Smooth muscle cell of trachea (primary cell): Measurements from ENCODE around the gene SOX15. TPM values are rescaled to one million over a fixed set of nuclear protein-coding genes. Genes with fewer than 3 reads are reported as not detected.

Source experiments
- total RNA-seq: library from RNA; depleted of rRNA; stranded (reverse); fragments of >200 nt; gene quantifications from 2 replicates; pipeline ENCODE4 v1.2.1, GENCODE V29; 2014

The SOX15 gene
- 0.66 and 0.73 TPM in 2 replicates for total RNA-seq

DNA sequence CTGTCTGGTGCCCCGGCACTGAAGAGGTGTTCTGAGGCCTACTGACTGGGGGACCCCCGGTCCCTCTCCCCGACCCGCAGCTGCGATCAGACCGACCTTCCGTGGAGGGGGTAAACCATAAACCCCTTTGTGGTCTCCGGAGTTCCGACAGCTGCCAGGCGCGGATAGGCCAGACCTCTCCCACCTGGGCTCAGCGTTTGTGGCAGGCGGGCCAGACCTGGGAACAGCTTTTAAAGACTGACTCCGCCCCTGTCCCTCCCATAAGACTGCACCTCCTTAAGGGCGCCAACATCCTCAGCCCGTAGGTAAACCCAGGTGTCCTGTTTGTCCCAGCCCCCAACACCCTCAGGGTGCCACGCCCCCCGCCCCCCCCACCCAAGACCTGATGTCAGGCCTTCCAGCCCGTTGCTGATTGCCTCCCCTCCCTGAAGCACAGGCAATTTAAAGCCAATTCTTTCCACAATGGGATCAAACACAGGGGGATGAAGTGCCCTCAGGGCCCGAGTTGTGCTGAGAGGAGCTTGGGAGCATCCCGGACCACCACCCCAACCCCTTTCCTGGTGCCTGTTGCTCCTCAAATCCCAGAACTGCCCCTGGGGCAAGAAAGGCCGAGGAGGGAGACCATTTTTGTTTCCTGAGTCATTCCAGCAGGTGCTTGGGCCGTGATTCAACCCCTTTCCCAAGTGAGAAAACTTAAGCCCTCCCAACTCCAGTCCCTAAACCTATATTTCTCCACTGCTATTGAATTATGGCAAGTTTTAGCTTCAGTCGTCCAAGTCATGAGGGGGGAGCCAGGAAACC, at the start of gene SOX15:
SOX15 (minus strand) TSS at position 204 of the 801 bp plus-strand sequence. CDS start 418 bp downstream, outside the sequence.

DNA sequence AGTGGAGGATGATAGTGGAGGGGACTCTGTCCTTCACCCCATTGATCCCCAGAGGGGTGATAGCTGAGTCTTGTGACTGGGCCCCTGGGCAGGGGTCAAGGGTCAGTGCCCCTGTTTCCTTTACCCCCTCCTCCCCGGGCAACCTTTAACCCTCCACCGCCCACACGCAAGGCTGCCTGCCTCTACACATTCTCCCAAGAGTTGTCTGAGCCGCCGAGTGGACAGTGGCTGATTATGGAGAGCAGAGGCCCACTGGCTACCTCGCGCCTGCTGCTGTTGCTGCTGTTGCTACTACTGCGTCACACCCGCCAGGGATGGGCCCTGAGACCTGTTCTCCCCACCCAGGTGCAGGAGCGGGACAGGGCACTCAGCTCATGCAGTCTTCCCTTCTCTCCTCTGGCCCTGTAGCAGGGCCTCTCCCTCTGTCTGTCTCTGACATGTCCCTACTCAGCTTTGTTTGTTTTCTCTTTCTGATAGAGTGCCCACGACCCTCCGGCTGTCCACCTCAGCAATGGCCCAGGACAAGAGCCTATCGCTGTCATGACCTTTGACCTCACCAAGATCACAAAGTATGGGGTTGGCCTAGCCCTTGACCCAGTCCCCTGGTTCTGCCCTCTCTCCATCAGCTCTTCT, 40.2 kb upstream of the SOX15 start, which contains the start of gene SHBG:
SHBG (plus strand) TSS at position 197 of the 633 bp plus-strand sequence; CDS start at position 235, 38 bp downstream.

DNA sequence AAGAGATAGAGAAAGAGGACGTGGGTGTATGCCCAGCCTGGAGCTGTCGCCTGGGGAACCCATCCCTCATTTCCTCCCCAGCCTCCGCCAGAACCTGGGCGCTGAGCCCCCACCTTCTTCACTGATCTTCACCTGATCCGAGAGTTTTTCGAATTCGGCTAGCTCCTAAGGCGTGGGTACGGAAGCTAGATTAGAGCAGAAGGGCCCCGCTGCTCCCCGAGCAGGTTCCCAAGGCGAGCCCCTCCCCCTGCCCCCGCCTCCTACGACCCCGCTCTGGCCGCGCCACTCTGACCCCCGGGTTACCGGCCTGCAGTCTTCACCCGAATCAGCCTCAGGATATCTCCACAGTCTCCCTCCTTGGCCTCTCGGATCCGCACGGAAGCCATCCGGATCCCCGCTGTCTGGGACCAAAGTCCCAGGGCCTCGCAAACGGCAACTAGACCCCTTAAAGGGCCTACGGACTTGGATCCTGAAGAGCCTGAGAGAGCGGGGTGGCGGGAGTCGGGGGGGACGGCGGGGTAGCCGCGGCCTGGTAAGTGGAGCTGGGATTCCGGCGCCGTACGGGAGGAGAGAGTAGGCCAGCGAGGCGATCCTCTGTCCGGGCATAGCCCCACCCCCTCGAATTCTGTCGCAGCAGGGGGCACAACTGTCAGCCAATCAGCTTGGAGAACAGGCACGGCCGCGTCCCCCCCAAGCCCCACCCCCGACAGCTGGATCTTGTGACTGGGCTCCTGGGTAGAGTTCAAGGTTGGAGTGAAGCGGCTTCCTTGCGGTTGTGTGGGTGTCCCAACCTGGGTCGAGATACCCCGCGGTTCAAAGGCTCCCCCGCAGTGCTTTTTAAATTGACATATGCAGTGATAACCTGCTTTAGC, 37.6 kb upstream of the SOX15 start, which contains the start of gene SAT2:
SAT2 (minus strand) TSS at position 572 of the 872 bp plus-strand sequence; CDS start at position 386, 186 bp downstream.

DNA sequence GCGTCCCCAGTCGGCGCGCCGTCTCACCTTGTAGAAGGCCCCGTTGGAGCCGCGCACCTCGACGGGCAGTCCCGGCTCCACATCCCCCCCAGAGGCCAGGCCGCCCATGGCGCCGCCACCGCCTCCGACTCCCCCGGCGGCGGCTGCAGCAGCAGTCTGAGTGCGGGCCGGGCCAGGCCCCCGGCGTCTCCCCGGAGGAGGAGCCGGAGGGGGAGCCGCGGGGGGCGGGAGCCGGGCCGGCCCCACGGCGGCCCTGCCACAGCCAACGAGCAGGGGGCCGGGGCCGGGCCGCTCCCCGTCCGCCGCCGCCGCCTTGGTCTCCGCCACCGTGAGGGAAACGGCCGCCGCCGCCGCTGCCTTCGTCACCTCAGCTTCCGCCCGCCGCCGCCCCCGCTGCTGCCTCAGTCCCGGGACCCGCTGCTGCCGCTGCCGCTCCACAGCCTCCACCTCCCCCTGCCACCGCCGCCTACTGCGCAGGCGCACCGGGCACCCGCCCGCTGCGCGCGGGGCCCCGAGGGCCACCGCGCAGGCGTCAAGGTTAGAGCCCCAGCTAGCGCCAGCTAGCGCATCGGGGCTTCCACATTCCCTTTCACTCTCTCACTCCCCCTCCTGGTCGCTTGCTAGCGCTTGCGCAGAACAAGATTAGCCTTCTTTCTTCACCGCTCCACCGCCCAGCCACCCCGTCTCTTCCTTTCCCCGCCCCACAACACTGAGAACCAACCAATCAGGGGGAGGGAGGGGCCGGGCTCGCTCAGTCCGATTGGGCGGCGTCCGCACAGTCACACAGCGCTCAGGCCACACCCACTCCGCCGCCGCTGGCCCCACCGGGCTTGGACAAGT, 24.8 kb upstream of the SOX15 start, which contains the start of gene FXR2:
FXR2 (minus strand) TSS at position 473 of the 840 bp plus-strand sequence; CDS start at position 108, 365 bp downstream.

DNA sequence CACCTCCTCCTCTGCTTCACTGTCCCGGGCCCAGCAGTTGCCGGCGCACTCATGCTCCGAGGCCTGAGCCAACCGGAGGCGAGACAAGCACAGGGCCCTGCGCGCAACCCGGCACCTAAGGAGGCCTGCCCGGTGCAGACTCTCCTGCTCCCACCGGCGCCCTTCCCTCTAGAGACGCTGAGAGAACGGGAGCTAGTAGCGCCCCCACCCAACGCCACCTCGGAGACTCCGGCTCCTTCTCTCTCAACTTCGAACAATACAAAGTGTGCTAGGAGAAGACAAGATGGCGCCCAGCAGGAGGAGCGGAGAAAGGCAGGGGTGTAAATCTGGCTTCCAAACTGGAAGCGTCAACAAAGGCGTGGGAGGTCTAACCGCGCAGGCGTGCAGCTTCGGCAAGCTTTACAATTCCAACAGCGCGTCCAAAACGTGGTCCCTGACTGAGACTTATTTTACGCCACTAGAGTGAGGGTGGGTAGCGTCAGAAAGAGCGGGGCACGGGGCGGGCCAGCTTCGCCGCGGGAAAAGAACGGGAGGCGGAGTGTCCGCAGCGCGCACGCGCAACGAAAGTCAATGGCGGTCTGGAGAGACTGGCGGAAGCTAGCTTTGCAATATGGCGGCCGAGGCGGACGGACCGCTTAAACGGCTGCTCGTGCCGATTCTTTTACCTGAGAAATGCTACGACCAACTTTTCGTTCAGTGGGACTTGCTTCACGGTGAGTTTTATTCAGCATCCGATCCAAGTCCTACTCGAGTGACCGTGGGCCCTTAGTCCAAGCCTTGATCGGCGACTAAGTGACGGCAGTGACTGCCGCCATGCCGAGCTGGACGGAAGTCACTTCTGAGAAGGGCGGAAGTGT, 6.4 kb downstream of the SOX15 start, which contains the start of gene MPDU1:
MPDU1 (plus strand) TSS at position 600 of the 857 bp plus-strand sequence; CDS start at position 611, 11 bp downstream.

DNA sequence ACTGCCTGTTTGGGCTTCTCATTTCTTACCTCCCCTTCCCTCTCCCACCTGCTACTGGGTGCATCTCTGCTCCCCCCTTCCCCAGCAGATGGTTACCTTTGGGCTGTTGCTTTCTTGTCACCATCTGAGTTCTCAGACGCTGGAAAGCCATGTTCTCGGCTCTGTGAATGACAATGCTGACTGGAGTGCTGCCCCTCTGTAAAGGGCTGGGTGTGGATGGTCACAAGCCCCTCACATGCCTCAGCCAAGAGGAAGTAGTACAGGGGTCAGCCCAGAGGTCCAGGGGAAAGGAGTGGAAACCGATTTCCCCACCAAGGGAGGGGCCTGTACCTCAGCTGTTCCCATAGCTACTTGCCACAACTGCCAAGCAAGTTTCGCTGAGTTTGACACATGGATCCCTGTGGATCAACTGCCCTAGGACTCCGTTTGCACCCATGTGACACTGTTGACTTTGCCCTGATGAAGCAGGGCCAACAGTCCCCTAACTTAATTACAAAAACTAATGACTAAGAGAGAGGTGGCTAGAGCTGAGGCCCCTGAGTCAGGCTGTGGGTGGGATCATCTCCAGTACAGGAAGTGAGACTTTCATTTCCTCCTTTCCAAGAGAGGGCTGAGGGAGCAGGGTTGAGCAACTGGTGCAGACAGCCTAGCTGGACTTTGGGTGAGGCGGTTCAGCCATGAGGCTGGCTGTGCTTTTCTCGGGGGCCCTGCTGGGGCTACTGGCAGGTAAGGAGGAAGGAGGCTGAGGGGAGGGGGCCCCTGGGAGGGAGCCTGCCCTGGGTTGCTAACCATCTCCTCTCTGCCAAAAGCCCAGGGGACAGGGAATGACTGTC, 10.7 kb downstream of the SOX15 start, which contains the start of gene CD68:
CD68 (plus strand) TSS at position 638 of the 833 bp plus-strand sequence; CDS start at position 678, 40 bp downstream.

DNA sequence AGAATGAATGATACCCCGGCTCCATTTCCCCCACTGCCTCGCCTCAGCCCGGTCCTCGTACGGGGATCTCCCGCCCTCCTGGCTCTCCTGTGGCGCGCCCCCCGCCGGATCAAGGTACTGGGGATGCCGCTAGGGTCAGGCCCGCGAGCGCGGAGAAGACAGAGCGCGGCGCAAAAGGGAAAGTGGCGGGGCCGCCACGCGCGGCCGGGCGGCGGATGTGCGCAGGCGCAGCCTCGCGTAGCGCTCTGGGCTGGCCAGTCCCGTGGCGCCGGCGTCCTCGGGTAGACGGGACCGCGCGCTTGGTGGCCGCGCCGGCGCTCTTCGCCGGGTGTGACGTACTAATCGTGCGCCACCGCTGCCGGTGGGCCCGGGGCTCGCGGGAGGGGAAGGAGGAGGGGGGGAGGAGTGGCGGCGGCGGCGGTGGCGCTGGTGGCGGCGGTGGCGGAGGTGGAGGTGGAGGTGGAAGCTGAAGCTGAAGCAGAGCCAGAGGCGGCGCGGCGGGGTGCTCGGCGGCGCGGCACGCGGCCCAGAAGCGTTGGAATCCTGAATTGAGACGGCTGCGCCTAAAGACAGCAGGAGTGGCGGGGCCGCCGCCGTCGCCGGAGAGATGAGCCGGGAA, 28.2 kb downstream of the SOX15 start, which contains the start of gene SENP3:
SENP3 (plus strand) TSS at position 331 of the 619 bp plus-strand sequence. CDS start 1,158 bp downstream, outside the sequence.

DNA sequence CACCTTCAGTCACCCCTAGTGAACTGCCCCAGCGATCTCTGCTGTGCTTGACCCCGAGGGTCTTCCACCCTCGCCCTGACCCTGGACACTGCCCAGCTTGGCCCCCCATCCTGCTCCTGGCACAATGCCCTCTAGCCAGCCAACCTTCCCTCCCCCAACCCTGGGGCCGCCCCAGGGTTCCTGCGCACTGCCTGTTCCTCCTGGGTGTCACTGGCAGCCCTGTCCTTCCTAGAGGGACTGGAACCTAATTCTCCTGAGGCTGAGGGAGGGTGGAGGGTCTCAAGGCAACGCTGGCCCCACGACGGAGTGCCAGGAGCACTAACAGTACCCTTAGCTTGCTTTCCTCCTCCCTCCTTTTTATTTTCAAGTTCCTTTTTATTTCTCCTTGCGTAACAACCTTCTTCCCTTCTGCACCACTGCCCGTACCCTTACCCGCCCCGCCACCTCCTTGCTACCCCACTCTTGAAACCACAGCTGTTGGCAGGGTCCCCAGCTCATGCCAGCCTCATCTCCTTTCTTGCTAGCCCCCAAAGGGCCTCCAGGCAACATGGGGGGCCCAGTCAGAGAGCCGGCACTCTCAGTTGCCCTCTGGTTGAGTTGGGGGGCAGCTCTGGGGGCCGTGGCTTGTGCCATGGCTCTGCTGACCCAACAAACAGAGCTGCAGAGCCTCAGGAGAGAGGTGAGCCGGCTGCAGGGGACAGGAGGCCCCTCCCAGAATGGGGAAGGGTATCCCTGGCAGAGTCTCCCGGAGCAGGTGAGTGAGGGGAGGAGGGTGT, 31.2 kb downstream of the SOX15 start, which contains the start of gene TNFSF13:
TNFSF13 (plus strand) TSS at position 207 of the 776 bp plus-strand sequence; CDS start at position 497, 290 bp downstream.

DNA sequence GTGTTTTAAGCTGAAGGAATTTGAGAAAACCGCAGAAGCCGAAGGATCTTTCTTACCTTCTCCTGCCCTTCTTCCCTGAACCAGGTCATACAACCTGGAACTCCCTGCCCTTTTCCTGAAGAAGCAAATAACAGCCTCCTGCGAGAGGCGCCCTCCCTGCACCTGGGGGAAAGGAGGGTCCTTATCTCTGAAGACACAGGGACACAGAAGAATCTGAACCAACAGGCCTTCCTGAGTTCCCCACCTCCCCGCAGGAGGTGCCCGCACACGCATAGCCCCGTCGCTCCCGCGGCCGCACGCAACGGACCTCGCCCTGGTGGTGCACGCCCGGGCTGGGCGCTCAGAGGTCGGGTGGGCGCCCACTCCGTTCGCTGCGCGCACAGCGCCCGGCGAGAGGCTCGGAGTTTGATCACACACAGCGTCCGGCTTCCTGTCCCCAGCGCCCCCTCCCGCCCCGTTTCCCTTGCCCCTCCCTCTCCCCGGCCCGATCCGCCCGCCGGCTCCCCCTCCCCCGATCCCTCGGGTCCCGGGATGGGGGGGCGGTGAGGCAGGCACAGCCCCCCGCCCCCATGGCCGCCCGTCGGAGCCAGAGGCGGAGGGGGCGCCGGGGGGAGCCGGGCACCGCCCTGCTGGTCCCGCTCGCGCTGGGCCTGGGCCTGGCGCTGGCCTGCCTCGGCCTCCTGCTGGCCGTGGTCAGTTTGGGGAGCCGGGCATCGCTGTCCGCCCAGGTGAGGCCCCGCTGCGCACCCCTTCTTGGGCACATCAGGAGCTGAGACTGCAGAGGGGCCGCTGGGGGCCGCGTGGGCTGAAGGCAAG, 41.1 kb downstream of the SOX15 start, which contains the start of gene TNFSF12:
TNFSF12 (plus strand) TSS at position 474 of the 816 bp plus-strand sequence; CDS start at position 570, 96 bp downstream.

Other genes with a start within 250 kb of the SOX15 start
- 6.1 and 13.1 TPM in 2 replicates for gene KCTD11, start 237.9 kb downstream of the SOX15 start, total RNA-seq
- not detected in 2 replicates for gene TMEM95, start 234.9 kb downstream of the SOX15 start, total RNA-seq
- 0.66 and 0.73 TPM in 2 replicates for gene TNK1, start 209.0 kb downstream of the SOX15 start, total RNA-seq
- gene PLSCR3, start 195.6 kb downstream of the SOX15 start, total RNA-seq, result 38.7 and 48.1 TPM in 2 replicates
- 95.8 and 132 TPM in 2 replicates for gene TMEM256, start 186.0 kb downstream of the SOX15 start, total RNA-seq
- 16.1 and 18.2 TPM in 2 replicates for gene NLGN2, start 182.2 kb downstream of the SOX15 start, total RNA-seq
- gene SPEM1, start 169.8 kb downstream of the SOX15 start, total RNA-seq, result not detected in 2 replicates
- gene SPEM2, start 164.5 kb downstream of the SOX15 start, total RNA-seq, result not detected in 2 replicates
- not detected in 2 replicates for gene SPEM3, start 161.2 kb downstream of the SOX15 start, total RNA-seq
- 1.3 and 1.9 TPM in 2 replicates for gene TMEM102, start 154.7 kb downstream of the SOX15 start, total RNA-seq
- gene FGF11, start 150.6 kb downstream of the SOX15 start, total RNA-seq, result 0.58 and 2.8 TPM in 2 replicates
- gene CHRNB1, start 145.0 kb downstream of the SOX15 start, total RNA-seq, result 6.8 and 10.3 TPM in 2 replicates
- 27.8 and 44.8 TPM in 2 replicates for gene ZBTB4, start 110.5 kb downstream of the SOX15 start, total RNA-seq
- gene SLC35G6, start 108.6 kb downstream of the SOX15 start, total RNA-seq, result not detected in 2 replicates
- 104 and 111 TPM in 2 replicates for gene POLR2A, start 105.7 kb downstream of the SOX15 start, total RNA-seq
- gene TNFSF12, start 41.0 kb downstream of the SOX15 start, total RNA-seq, result 17.0 and 18.4 TPM in 2 replicates
- gene TNFSF13, start 31.3 kb downstream of the SOX15 start, total RNA-seq, result 2.0 and 2.2 TPM in 2 replicates
- gene SENP3, start 28.2 kb downstream of the SOX15 start, total RNA-seq, result 59.2 and 68.1 TPM in 2 replicates
- gene CD68, start 10.5 kb downstream of the SOX15 start, total RNA-seq, result 30.4 and 79.9 TPM in 2 replicates
- 94.1 and 137 TPM in 2 replicates for gene MPDU1, start 6.2 kb downstream of the SOX15 start, total RNA-seq
- 34.9 and 47.3 TPM in 2 replicates for gene FXR2, start 24.8 kb upstream of the SOX15 start, total RNA-seq
- 43.8 and 45.5 TPM in 2 replicates for gene SAT2, start 37.7 kb upstream of the SOX15 start, total RNA-seq
- 0.17 and 0.29 TPM in 2 replicates for gene SHBG, start 40.0 kb upstream of the SOX15 start, total RNA-seq
- 0.17 TPM in 1 of 2 replicates, not detected in the other for gene ATP1B2, start 60.8 kb upstream of the SOX15 start, total RNA-seq
- gene TP53, start 97.4 kb upstream of the SOX15 start, total RNA-seq, result 18.3 and 35.4 TPM in 2 replicates
- 3.6 and 6.4 TPM in 2 replicates for gene WRAP53, start 98.4 kb upstream of the SOX15 start, total RNA-seq
- gene EFNB3, start 115.1 kb upstream of the SOX15 start, total RNA-seq, result 0.83 and 1.0 TPM in 2 replicates
- gene DNAH2, start 127.7 kb upstream of the SOX15 start, total RNA-seq, result 0.17 and 0.29 TPM in 2 replicates
- gene KDM6B, start 244.1 kb upstream of the SOX15 start, total RNA-seq, result 5.1 and 7.1 TPM in 2 replicates